H9 (cell line): ENCODE data around the gene MED8. TPM values are rescaled to one million over a fixed set of nuclear protein-coding genes. Genes with fewer than 3 reads are reported as not detected.

ENCODE experiments used
- DNase-seq: peaks from one replicate; pipeline ENCODE4 v3.0.0-alpha.2; 2017
- H2AFZ ChIP-seq: one replicate; pipeline ENCODE4 v1.6.1; 2013; ENCODE audit warnings: mild to moderate bottlenecking, low read length, control low read depth, moderate library complexity
- H2AK5ac ChIP-seq: 2 replicates; pipeline ENCODE4 v1.6.1; 2013; ENCODE audit warnings: low read length, control low read depth, mixed read lengths; ENCODE audit not compliant: insufficient read length
- H2BK120ac ChIP-seq: one replicate; pipeline ENCODE4 v1.6.1; 2013; ENCODE audit warnings: low read depth, mild to moderate bottlenecking, low read length, control low read depth, inconsistent platforms; ENCODE audit not compliant: poor library complexity, severe bottlenecking
- H2BK12ac ChIP-seq: 2 replicates; pipeline ENCODE4 v1.6.1; 2013; ENCODE audit warnings: low read length, control low read depth, mixed read lengths, low read depth; ENCODE audit not compliant: insufficient read length
- H2BK15ac ChIP-seq: 2 replicates; pipeline ENCODE4 v1.6.1; 2013; ENCODE audit warnings: low read depth, low read length, control low read depth
- H2BK20ac ChIP-seq: one replicate; pipeline ENCODE4 v1.6.1; 2013; ENCODE audit warnings: low read depth, mild to moderate bottlenecking, low read length, control low read depth, inconsistent platforms; ENCODE audit not compliant: poor library complexity, severe bottlenecking
- H2BK5ac ChIP-seq: 2 replicates; pipeline ENCODE4 v1.6.1; 2013; ENCODE audit warnings: low read length, control low read depth, mixed read lengths; ENCODE audit not compliant: insufficient read length
- H3K14ac ChIP-seq: 2 replicates; pipeline ENCODE4 v1.6.1; 2013; ENCODE audit warnings: low read length, control low read depth; ENCODE audit not compliant: insufficient read depth
- H3K18ac ChIP-seq: 2 replicates; pipeline ENCODE4 v1.6.1; 2013; ENCODE audit warnings: low read depth, mild to moderate bottlenecking, mixed read lengths, low read length, control low read depth; ENCODE audit not compliant: insufficient read length
- H3K23ac ChIP-seq: 2 replicates; pipeline ENCODE4 v1.6.1; 2013; ENCODE audit warnings: low read length, control low read depth, mixed read lengths, low read depth; ENCODE audit not compliant: insufficient read length
- H3K23me2 ChIP-seq: 2 replicates; pipeline ENCODE4 v1.6.1; 2013; ENCODE audit warnings: low read depth, mild to moderate bottlenecking, mixed read lengths, low read length, control low read depth; ENCODE audit not compliant: insufficient read length, poor library complexity, severe bottlenecking
- H3K27ac ChIP-seq: 2 replicates; pipeline ENCODE4 v1.5.1; 2013; ENCODE audit warnings: low read length, control low read depth, mixed read lengths, low read depth; ENCODE audit not compliant: insufficient read length
- H3K27me3 ChIP-seq: 2 replicates; pipeline ENCODE4 v1.6.1; 2013; ENCODE audit warnings: low read length, control low read depth, inconsistent platforms; ENCODE audit not compliant: insufficient read depth
- H3K4ac ChIP-seq: 2 replicates; pipeline ENCODE4 v1.6.1; 2013; ENCODE audit warnings: low read depth, mild to moderate bottlenecking, control low read depth, inconsistent platforms, low read length, moderate library complexity
- H3K4me1 ChIP-seq: 2 replicates; pipeline ENCODE4 v1.6.1; 2013; ENCODE audit warnings: low read length, control low read depth, inconsistent platforms; ENCODE audit not compliant: insufficient read depth
- H3K4me2 ChIP-seq: 2 replicates; pipeline ENCODE4 v1.6.1; 2013; ENCODE audit warnings: low read length, control low read depth, mixed read lengths; ENCODE audit not compliant: insufficient read length, insufficient read depth
- H3K56ac ChIP-seq: 2 replicates; pipeline ENCODE4 v1.6.1; 2013; ENCODE audit warnings: low read depth, mild to moderate bottlenecking, mixed read lengths, low read length, control low read depth; ENCODE audit not compliant: insufficient read length
- H3K79me1 ChIP-seq: 2 replicates; pipeline ENCODE4 v1.6.1; 2013; ENCODE audit warnings: low read depth, mild to moderate bottlenecking, moderate library complexity, low read length, control low read depth, inconsistent platforms; ENCODE audit not compliant: insufficient read depth, poor library complexity, severe bottlenecking
- H3K79me2 ChIP-seq: 2 replicates; pipeline ENCODE4 v1.6.1; 2013; ENCODE audit warnings: low read length, control low read depth, inconsistent platforms; ENCODE audit not compliant: insufficient read depth
- H3K9ac ChIP-seq: 2 replicates; pipeline ENCODE4 v1.6.1; 2013; ENCODE audit warnings: low read length, control low read depth, mixed read lengths; ENCODE audit not compliant: insufficient read length; ENCODE audit errors: extremely low read depth
- H3K9me3 ChIP-seq: one replicate; pipeline ENCODE4 v1.6.1; 2013; ENCODE audit warnings: low read depth, low read length, inconsistent platforms; ENCODE audit not compliant: control insufficient read depth
- H3T11ph ChIP-seq: one replicate; pipeline ENCODE4 v1.6.1; 2013; ENCODE audit warnings: mild to moderate bottlenecking, low read length, control low read depth, inconsistent platforms
- H4K20me1 ChIP-seq: one replicate; pipeline ENCODE4 v1.6.1; 2013; ENCODE audit not compliant: control insufficient read depth, insufficient read length, insufficient read depth
- H4K5ac ChIP-seq: 2 replicates; pipeline ENCODE4 v1.6.1; 2013; ENCODE audit warnings: low read depth, mild to moderate bottlenecking, mixed read lengths, low read length, control low read depth; ENCODE audit not compliant: insufficient read length
- H4K8ac ChIP-seq: replicated peaks from 2 replicates; pipeline ENCODE4 v1.6.1; 2013; ENCODE audit warnings: low read length, control low read depth, mixed read lengths, low read depth; ENCODE audit not compliant: insufficient read length
- H4K91ac ChIP-seq: 2 replicates; pipeline ENCODE4 v1.6.1; 2013; ENCODE audit warnings: low read depth, mild to moderate bottlenecking, moderate library complexity, mixed read lengths, low read length, control low read depth; ENCODE audit not compliant: insufficient read length
- H3K27ac Mint-ChIP-seq, 3 experiments: 2 replicates in 2 of 3; 3 replicates in 1 of 3; pipeline ENCODE4 v1.8.0; 2020 to 2021; ENCODE audit warnings: mixed read lengths in 3 of 3, mild to moderate bottlenecking in 1 of 3, moderate library complexity in 1 of 3
- H3K27me3 Mint-ChIP-seq: 2 replicates; pipeline ENCODE4 v1.8.0; 2021; ENCODE audit warnings: low read depth, mild to moderate bottlenecking, moderate library complexity, mixed read lengths
- H3K36me3 Mint-ChIP-seq, 3 experiments: 2 replicates in 2 of 3; 3 replicates in 1 of 3; pipeline ENCODE4 v1.8.0; 2020 to 2021; ENCODE audit warnings: low read depth in 3 of 3, mixed read lengths in 3 of 3; ENCODE audit not compliant: insufficient read depth in 1 of 3
- H3K4me1 Mint-ChIP-seq, 2 experiments: 2 replicates each; pipeline ENCODE4 v1.8.0; 2020; ENCODE audit warnings: mixed read lengths in 2 of 2
- H3K4me3 Mint-ChIP-seq, 2 experiments: 2 replicates in 1 of 2; 3 replicates in 1 of 2; pipeline ENCODE4 v1.8.0; 2020 to 2021; ENCODE audit warnings: mild to moderate bottlenecking in 2 of 2, mixed read lengths in 2 of 2, moderate library complexity in 1 of 2
- H3K9me3 Mint-ChIP-seq, 2 experiments: 2 replicates in 1 of 2; 3 replicates in 1 of 2; pipeline ENCODE4 v1.8.0; 2020; ENCODE audit warnings: mild to moderate bottlenecking in 2 of 2, mixed read lengths in 2 of 2, moderate library complexity in 1 of 2
- WGBS: extraction: QIAGEN DNeasy Blood & Tissue Kit; methylation state at CpG from one replicate; pipeline ENCODE4 v1.1.7; 2013; ENCODE audit warnings: missing lambda C conversion rate, low lambda C conversion rate, mixed read lengths; ENCODE audit not compliant: insufficient read length; ENCODE audit errors: extremely low coverage; 5-methylcytosine and 5-hydroxymethylcytosine counted together
- total RNA-seq: library from RNA; stranded (reverse); gene quantifications from 2 replicates; pipeline ENCODE4 v1.2.1, GENCODE V29; 2021
- TF ChIP-seq, protein P1 (sequence below): fragments of 200-600 bp; sonication (generic); conservative IDR thresholded peaks from 3 replicates; pipeline ENCODE4 v1.8.0; 2021; ENCODE audit warnings: antibody characterized with exemption, mild to moderate bottlenecking

MED8 gene
- total RNA-seq, 1 experiment from 2014 or later: 23.0 TPM

DNA sequence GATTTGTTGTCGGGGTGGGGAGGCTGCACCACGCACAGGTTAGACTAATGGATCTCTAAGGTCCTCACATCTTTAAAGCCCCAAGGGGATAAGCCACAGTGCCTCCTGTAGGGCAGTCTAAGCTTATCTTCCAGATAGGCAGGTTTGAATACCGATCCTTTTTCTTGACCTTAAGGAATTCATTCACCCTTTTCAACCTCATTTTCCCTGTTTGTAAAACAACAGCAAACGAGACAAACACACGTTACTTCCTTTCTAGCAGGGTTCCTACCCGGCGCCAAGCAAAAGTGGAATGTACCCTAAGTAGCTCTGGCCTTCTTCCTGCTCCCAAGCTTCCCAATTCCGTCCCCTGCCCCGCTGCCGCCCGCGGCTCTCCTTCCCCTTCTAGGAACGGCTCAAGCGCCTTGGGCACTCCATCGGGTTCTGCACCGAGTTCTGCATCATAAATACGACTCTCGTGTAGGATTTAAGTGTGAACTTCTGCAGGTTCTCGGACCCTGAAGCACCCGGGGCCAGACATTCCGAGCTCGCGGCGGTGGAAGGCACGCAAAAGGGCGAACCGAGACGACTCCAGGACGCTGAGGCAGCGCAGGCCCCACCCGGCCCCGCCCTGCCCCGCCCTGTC, 31.4 kb downstream of the MED8 start:
- peaks cover 36 to 50% (median 39%) of the 10 kb centered on the region in 3 experiments for H3K36me3 Mint-ChIP-seq
- H4K91ac ChIP-seq: no peak overlapping the region
- no peaks in the 10 kb centered on the region for H3K9me3 ChIP-seq
- H2BK5ac ChIP-seq: peak overlapping the region; percentile 4
- DNase-seq: peak; percentile 58
- no peaks in the 10 kb centered on the region for H3K27me3 ChIP-seq
- no peaks in the 10 kb centered on the region; the same call in 1 of the 2 replicates for H3K27me3 Mint-ChIP-seq
- no peak overlapping the region for H2BK20ac ChIP-seq
- peak overlapping the region; percentile 89 for H3K14ac ChIP-seq
- no peak overlapping the region for H2BK15ac ChIP-seq
- peak overlapping the region; percentile 99 for H3K27ac Mint-ChIP-seq
- H4K5ac ChIP-seq: no peak overlapping the region
- no peak overlapping the region for H4K8ac ChIP-seq
- no peak overlapping the region for H3K23ac ChIP-seq
- H3K4me1 ChIP-seq: peaks cover 6% of the 10 kb centered on the region; the same call in 1 of the 2 replicates
- H3K79me2 ChIP-seq: peaks cover 15% of the 10 kb centered on the region; the same call in 1 of the 2 replicates
- no peak overlapping the region for H3T11ph ChIP-seq
- H4K20me1 ChIP-seq: no peaks in the 10 kb centered on the region
- peak overlapping the region; percentile 70 for H3K4me2 ChIP-seq
- no peak overlapping the region for H2BK120ac ChIP-seq
- WGBS: no CpG with 5 or more reads among the region's 33 CpGs
- peaks cover 14% of the 10 kb centered on the region for H3K79me1 ChIP-seq
- H3K56ac ChIP-seq: no peak overlapping the region
- TF ChIP-seq, protein P1, sequence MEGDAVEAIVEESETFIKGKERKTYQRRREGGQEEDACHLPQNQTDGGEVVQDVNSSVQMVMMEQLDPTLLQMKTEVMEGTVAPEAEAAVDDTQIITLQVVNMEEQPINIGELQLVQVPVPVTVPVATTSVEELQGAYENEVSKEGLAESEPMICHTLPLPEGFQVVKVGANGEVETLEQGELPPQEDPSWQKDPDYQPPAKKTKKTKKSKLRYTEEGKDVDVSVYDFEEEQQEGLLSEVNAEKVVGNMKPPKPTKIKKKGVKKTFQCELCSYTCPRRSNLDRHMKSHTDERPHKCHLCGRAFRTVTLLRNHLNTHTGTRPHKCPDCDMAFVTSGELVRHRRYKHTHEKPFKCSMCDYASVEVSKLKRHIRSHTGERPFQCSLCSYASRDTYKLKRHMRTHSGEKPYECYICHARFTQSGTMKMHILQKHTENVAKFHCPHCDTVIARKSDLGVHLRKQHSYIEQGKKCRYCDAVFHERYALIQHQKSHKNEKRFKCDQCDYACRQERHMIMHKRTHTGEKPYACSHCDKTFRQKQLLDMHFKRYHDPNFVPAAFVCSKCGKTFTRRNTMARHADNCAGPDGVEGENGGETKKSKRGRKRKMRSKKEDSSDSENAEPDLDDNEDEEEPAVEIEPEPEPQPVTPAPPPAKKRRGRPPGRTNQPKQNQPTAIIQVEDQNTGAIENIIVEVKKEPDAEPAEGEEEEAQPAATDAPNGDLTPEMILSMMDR: peak; percentile 74
- H3K4me1 Mint-ChIP-seq: peaks cover 29 to 30% of the 10 kb centered on the region in 2 experiments
- H2BK12ac ChIP-seq: no peak overlapping the region
- peaks cover 5% of the 10 kb centered on the region for H3K23me2 ChIP-seq
- peak overlapping the region; percentile 86 for H3K9ac ChIP-seq
- H2AFZ ChIP-seq: no peak overlapping the region
- H3K18ac ChIP-seq: peak overlapping the region; percentile 81
- H3K27ac ChIP-seq: peak overlapping the region; percentile 8
- no peaks in the 10 kb centered on the region; a peak in 2 of 5 replicates for H3K9me3 Mint-ChIP-seq
- H3K4ac ChIP-seq: no peak overlapping the region
- peak overlapping the region; percentile 91 to 92 for H3K4me3 Mint-ChIP-seq
- H2AK5ac ChIP-seq: no peak overlapping the region
